RKO (cell line): ENCODE results near the gene NKD2.

Experiments used
- DNase-seq: peaks from one replicate; pipeline ENCODE4 v3.0.0-alpha.2; 2016; ENCODE audit warnings: low spot score

NKD2 gene

GRCh38 chr5:1044117-1044516 lies 35.5 kb downstream of the NKD2 start:
- DNase-seq: no peak

- DNase-seq: no peak
These were observed 37.5 kb downstream of the NKD2 start for GRCh38 chr5:1045960-1046560.

DNA sequence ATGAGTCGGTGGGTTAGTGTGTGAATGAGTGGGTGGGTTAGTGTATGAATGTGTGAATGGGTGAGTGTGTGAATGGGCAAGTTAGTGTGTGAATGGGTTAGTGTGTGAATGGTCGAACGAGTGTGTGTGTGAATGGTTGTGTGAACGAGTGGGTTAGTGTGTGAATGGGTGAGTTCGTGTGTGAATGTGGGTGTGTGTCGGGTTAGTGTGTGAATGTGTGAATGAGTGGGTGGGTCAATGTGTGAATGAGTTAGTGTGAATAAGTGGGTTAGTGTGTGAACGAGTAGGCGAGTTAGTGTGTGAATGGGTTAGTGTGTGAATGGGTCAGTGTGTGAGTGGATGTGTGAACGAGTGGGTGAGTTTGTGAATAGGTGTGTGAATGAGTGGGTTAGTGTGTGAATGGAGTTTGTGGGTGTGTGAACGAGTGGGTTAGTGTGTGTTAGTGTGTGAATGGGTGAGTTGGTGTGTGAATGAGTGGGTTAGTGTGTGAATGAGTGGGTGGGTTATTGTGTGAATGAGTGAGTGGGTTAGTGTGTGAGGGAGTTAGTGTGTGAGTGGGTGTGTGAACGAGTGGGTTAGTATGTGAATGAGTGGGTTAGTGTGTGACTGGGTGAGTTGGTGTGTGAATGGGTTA lies 38.8 kb downstream of the NKD2 start:
- DNase-seq: no peak

GRCh38 chr5:1048162-1048721 lies 39.6 kb downstream of the NKD2 start:
- no peak for DNase-seq

- DNase-seq: no peak
These were observed 40.5 kb downstream of the NKD2 start for GRCh38 chr5:1048861-1049838.

GRCh38 chr5:1050423-1051365 lies 42.1 kb downstream of the NKD2 start:
- DNase-seq: no peak

- DNase-seq: no peak
These were observed 42.7 kb downstream of the NKD2 start for GRCh38 chr5:1051366-1051720.

DNA sequence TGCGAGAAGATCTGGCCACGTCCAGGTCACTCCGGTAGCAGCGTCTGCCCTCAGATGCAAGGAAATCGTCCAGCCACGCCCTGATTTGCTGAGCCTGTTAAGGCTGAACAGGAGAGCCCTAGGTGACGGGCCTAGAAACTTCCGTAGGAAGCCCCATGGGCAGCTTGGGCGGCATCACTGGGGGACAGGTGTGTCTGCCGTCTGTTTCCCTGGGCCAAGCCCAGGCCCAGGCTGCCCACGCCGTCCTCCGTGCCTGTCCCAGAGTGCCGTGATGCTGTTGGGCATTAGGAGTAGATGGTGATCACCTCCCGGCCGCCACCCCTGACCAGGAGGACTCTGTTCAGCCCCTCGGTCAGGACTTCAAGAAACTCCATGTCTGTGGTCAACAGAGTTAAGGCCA lies 43.5 kb downstream of the NKD2 start:
- DNase-seq: no peak

GRCh38 chr5:1052641-1053390 lies 44.2 kb downstream of the NKD2 start:
- DNase-seq: no peak

DNA sequence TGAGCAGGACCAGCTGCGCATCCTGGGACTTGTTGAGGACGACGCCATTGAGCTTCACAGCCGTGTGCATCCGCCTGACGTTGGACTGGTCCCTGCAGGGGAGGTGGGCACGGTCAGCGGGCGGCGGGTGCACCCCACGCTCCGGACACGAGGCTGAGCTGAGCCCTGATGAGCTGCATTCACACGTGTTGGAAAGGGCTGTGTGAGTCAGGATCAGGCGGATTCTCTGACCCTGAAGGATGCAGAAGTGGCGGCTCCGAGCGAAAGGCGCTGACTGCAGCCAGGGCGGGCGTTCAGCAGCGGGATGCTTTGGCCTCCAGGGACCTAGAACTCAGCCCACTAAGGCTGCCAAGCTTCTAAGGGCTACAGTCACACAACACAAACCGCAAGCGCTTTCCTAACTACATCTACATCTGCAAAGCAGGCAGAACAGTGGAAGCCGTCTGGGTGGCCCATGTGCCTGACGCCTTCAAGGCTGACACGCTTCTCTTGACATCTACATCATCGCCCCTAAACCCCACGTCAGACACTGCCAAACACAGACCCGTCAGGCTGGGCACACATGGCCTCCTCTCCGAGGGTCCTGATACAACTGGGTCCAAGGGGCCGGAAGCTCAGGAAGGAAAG lies 44.9 kb downstream of the NKD2 start:
- no peak for DNase-seq

GRCh38 chr5:1054018-1054798 lies 45.6 kb downstream of the NKD2 start:
- no peak for DNase-seq

DNA sequence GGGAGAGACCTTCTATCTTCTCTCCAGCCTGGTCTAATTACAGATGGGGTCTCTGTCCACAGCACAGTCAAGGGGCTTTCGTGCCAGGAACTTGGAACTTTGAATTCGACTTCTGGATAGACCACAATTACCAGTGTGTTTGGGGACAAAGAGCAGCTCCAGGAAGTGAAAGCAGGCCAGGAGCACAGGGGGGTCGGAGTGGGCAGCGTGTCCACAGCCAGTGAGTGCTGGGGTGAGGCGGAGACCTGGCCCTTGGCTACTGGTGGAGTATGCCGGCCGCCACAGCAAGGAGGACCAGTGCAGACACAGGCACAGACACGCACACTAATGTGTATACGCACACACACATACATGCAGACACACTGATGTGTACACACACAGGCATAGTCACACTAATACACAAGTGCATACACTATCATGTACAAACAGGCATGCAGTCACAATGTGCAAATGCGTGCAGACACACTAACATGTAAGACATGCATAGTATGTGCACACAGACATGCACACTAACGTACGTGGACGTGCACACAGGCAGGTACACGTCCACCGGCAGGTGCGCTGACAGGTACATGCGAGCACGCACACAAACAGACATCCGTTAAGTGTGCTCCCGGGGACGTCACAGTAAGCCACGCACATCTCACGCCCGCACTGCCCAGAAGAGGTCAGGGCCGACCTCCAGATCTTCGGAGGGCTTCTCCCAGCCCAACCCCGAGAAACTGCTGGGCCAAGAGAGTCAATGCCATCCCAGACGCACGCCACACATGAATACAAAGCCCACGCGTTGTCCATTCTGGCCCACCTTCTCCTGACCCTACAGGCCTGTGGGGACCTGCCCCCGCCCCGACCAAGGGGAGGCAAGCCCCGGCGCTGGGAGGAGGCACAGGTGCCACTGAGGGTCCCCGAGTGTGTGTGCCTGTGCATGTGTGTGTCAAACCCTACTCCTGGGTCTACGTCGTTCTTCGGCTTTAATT lies 46.5 kb downstream of the NKD2 start:
- DNase-seq: no peak

- DNase-seq: no peak
These were observed 47.5 kb downstream of the NKD2 start for GRCh38 chr5:1055896-1056610.

DNA sequence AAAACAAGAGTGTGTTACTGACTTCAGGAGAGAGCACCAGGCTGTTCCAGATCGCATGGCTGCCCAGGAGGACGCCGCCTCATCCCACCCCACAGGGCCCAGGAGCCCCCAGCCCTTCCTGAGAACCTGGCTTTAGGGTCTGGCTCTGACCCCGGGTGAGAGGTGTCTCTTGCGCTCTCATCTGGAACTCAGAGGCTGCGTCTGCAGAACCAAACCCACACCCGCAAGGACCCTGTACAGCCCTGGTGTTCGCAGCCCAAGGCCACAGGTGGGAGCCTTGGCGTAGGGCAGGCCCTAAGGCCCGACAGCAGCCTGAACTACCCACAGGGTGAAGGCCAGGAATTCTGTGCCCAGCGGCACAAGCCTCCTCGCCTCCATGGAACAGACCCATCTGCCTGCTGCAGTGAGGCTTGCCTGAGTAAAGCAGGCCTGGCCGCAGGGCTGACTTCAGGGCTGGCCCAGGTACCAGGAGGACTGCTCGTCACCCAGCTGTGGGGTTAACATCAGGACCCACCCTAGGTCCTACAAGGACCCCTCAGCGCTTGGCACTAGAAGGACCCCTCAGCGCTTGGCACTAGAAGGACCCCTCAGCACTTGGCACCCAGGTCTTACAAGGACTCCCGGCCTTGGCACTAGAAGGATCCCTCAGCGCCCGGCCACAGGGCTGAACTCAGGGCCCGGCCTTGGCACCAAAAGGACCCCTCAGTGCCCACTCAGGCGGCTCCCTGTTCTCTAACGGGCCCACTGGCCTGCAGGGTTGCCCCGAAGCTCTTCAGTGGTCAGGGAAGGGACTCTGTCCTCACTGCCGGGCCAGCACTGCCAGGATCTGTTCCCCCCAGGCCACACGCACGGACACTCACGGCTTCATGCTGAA lies 48.2 kb downstream of the NKD2 start:
- DNase-seq: no peak

DNA sequence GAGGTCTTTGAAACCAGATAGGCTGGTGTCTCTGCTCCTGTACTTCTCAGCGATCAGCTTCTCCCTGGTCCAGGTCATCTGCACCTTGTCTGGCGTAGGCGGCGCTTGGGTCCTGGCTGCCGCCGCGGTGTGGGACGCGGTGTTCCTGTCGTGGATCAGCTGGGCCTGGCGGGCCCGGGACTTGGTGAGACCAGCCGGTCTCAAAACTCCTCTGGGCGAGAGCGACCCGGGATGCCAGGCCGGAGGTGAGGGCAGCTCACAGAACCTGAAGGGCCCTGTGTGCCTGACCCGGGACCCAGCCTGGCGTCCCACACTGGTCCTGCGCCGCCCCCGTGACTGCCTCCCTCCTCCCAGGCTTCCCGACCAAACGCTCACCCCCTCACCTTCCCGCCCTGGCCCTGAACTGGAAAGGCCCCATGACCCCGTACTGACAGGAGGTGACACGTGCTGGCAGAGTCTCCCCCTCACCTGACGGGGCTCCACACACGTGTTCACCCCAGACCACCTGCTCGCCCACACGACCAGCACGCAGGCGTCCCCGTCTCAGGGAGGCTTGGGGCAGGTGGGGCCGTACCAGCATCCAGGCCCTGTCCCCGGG lies 49.0 kb downstream of the NKD2 start:
- no peak for DNase-seq
